Skin epidermis (tissue), 12 donors: ENCODE data around the gene SFXN5.
A peak's percentile ranks its signal among the peaks of the same experiment; 100 is the strongest.

ENCODE experiments used
- H3K27ac ChIP-seq, 21 experiments: fragments of 200-600 bp; sonication (generic) in 11 of 21; one replicate each; pipeline ENCODE4 v1.5.0; 2020; ENCODE audit warnings: mild to moderate bottlenecking in 3 of 21, inconsistent platforms in 2 of 21, moderate library complexity in 2 of 21
- H3K4me3 ChIP-seq, 7 experiments: fragments of 200-600 bp; sonication (generic) in 2 of 7; one replicate each; pipeline ENCODE4 v1.5.0; 2020; ENCODE audit warnings: inconsistent platforms in 2 of 7, mild to moderate bottlenecking in 2 of 7, moderate library complexity in 1 of 7

The SFXN5 gene

DNA sequence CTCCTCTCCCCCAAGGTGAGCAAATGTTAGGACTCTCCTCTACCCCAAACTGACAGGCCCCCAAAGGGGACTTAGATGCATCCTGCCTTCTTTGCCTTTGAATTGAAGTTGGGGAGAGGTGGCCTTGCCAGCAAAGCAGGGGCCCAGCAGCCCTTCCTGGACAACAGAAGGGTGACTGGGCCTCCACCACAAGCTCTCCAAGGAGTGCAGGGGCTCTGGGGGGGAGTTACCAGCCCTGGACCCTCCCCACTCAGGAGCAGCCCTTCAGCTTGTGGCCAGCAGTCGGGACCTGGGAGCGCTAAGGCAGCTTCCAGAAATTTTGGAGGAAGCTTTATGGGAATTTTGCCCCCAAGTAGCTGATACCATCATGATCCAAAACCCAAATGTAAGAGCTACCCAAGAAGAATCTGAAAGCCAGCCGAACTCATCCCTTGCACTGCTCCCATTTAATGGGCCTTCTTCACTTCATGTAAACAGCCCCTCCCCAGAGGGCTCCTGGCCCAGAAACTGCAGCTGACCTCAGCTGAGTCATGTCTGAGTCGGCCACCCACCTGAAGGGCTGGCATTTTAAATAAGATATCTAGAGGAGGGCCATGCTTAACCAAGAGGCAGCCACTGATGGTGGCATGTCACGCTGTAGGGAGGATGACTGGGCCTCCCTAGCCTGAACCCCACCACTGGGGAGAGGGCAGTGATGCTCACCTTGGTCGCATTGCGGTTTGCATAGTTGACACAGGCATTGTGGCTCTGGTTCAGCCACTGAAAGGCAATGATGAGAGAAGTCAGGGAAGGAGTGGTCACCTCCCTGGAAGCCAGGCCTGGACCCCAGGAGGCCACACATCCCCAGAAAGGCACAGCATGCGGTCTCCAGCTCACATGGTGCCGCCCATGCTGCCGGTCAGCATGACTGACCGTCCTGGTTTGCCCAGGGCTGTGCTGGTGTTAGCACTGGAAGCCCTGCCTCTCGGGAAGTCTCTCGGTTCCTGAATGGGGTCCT is 71.5 kb downstream of the SFXN5 start:
- Histone ChIP-seq H3K27ac (no peak overlapping the region), H3K4me3 (no peak overlapping the region)

DNA sequence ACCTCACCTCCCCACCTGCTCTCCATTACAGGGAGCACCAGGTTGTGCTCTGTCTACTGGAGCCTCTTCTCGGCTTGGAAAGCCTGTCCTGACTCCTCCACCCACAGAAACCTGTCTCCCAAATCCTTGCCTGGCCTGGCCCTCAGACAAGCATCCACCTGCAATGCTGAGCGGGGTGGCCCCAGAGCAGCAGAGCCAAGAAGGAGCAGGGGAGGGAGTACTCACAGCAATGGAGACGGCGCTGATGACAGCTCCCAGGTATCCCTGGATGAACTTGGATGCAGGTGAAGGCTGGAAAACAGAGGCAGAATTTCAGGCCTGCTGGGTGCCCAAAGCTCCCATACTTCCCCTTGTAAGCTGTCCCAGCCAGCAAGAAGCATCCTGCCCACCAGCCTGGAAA is 72.8 kb downstream of the SFXN5 start:
- no peak overlapping the region for H3K4me3 ChIP-seq
- peak overlapping the region in 1 of 21 experiments; percentile 19 for H3K27ac ChIP-seq

- Histone ChIP-seq H3K27ac (no peak overlapping the region), H3K4me3 (no peak overlapping the region)
Observed at GRCh38 chr2:72998234-72998651, 73.3 kb downstream of the SFXN5 start.

- H3K27ac ChIP-seq: no peak overlapping the region
Observed at GRCh38 chr2:72996117-72996502, 75.4 kb downstream of the SFXN5 start.

GRCh38 chr2:72995430-72996116 is 75.9 kb downstream of the SFXN5 start:
- H3K4me3 ChIP-seq: no peak overlapping the region
- H3K27ac ChIP-seq: no peak overlapping the region

More at GRCh38 chr2:72996117-72996502, 75.4 kb downstream of the SFXN5 start:
- H3K4me3 ChIP-seq: no peak overlapping the region

GRCh38 chr2:72994991-72995380 is 76.5 kb downstream of the SFXN5 start:
- no peak overlapping the region for H3K4me3 ChIP-seq
- no peak overlapping the region for H3K27ac ChIP-seq

DNA sequence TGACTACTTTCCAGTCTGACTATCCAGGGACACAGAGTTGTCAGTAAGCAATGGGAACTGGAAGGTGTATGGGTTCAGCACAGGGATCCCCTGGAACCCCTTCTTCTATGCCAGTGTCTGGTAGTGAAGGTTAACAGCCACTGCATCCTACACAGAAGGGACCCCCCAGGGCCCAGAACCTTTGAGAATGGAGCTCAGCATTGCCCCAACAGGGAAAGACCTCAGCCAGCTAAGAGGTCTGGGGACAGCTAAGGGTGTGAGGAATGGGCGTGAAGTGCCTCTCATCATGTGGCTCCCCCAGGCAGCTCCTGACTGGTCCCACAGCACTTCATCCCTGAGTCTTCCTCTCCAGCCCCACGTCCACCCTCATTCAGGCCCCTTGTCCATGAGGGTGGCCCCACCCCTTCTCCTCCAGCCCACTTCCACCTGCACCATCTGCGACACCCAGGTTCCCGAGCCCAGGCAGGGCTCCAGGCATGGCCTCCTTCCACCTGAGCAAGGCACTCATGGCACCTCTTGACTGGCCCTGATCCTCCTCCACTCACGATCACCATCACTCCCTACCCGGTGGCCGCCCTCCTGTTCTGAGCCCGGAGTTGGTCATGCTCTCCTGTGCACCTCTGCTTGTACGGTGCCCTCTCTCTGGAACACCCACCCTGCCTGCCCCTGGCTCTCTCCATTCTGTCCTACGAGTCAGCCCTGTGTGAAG is 77.1 kb downstream of the SFXN5 start:
- Histone ChIP-seq H3K27ac (no peak overlapping the region), H3K4me3 (no peak overlapping the region)

DNA sequence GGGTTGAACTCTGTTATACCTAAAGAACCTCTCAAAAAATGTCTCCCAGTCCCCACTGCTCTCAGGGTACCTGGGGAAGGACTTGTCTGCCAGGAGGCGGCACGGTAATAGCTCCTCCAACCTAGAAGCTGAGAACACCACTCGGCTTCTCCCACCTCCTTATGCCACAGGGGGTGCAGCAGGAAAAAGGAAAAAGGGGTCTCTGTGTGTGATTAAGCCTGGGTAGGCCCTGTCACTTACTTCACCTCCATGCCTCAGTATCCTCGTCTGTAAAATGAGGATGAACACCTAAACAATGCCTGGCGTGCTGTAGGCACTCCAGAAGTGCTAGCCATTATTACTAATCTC is 77.6 kb downstream of the SFXN5 start:
- Histone ChIP-seq H3K4me3 (no peak overlapping the region), H3K27ac (no peak overlapping the region)

DNA sequence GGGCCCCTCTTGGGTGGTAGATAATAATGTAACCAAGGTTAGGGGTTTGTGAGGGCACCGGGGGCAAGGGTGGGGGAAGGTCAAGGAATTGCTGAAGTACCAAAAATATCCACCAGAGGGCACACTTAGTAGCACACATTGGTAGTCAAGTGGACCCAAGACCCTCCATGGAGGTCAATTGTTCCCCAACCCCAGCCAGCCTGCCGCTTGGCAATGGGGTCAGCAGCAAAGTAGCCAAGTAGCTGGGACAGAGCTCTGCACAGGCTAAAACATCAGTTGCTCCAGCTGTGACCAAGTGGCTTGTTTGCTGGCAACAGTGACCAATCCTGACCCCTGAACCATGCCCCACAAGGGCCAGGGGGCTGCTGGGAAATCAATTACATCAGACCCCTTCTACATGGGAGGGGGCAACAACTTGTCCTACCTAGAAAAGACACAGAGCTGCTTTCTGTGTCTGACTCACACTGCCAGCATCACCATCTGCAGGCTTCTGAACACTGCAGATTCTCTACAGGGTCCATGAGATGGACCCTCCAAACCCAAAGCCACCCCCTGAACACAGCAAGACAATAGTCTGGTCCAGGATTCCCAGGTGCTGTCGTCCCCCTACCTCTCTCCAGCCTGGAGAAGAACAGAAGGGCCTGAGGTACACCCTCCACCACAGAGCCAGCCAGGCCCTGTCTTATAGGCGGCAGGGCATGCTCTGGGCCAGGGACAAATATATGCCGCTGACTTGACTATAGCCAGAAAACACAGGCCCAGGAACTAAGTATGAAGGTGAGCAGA is 78.2 kb downstream of the SFXN5 start:
- no peak overlapping the region for H3K4me3 ChIP-seq
- H3K27ac ChIP-seq: no peak overlapping the region

GRCh38 chr2:72992734-72993102 is 78.8 kb downstream of the SFXN5 start:
- no peak overlapping the region for H3K4me3 ChIP-seq
- no peak overlapping the region for H3K27ac ChIP-seq

DNA sequence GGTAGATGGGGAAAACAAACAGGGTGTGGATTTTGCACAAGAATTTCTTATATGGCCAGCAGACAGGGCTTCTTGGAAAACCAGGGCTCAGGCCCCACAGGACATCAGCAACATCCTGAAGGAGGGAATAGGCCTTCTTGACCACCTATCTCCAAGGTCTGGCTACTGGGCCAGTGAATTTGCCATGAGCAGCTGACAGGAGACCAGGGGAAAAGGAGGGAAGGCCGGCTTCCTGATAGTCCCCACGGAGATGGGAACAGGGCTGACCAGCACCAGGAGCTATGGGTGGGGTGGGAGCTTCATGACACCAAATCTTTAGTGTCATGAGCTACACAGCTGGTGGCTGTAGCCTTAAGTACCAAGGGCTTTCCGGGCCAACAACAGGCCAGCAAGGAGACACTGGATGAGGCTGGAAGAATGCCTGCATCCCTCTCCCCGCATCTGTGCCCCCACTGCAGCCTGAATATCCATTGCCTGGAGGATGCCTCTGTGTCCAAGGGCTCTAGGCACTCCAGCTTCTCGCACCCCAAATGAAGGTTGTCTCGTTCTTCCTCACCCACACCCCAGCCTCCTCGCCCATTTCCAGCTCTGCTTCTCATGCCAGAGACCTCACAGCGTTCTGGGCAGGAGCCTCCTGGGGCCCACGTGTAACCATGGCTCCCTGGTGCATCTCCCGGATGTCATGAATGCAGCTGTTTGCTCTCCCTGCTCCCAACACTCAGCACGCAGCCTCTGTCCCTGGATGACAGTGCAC is 79.4 kb downstream of the SFXN5 start:
- Histone ChIP-seq H3K4me3 (no peak overlapping the region), H3K27ac (no peak overlapping the region)

DNA sequence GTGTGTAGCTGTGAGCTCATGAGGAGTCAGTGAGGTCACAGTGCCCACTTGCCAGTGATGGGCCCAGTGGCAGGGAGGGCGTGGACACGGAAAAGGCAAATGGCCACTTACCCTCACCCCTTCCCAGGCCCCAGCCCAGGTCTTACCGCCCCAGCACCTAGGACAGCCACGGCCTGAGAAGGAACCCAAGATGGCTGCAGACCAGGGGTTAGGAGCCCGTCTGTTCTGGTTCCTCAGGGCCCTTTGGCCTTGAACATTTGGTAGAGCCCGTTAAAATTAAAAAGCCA is 80.1 kb downstream of the SFXN5 start:
- no peak overlapping the region for H3K27ac ChIP-seq
- no peak overlapping the region for H3K4me3 ChIP-seq

DNA sequence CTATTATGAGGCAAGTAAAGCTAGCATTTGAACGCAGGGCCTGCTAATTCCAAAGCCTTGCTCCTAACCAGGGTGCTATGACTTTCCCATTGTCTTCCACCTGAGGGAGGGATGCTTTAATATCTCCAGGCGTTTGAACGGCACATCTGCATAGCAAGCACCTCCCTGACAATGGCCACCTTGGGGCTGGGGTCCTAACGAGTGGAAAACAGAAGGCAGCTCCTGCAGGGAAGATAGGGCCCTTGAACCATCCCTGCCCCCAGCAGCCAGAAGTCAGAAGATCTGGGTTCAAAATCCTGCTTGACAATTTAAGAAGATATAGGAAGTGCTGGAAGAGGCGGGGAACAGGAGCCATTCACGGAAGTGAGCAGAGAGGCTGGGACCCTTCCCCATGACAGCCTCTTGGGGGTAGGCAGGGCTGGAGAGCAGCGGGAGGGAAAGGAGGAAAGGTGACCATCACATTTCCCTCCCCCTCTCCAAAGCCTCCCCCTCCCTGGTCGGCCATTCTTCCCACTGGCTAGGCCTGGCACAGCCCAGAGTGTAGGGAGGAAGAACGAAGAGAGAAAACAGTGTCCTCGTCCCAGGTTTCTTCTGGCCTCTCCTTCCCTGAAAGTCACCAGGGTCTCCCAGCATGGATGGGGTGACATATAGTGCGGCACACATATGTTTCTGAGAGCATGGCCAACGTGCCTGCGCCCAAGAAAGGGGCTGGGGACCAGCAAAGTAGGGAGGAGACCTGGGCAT is 80.6 kb downstream of the SFXN5 start:
- Histone ChIP-seq H3K4me3 (no peak overlapping the region), H3K27ac (no peak overlapping the region)

- Histone ChIP-seq H3K4me3 (no peak overlapping the region), H3K27ac (peak overlapping the region in 1 of 21 experiments; percentile 38)
Observed at GRCh38 chr2:72989770-72990556, 81.5 kb downstream of the SFXN5 start.

GRCh38 chr2:72988726-72989273 is 82.7 kb downstream of the SFXN5 start:
- H3K27ac ChIP-seq: no peak overlapping the region
- no peak overlapping the region for H3K4me3 ChIP-seq

DNA sequence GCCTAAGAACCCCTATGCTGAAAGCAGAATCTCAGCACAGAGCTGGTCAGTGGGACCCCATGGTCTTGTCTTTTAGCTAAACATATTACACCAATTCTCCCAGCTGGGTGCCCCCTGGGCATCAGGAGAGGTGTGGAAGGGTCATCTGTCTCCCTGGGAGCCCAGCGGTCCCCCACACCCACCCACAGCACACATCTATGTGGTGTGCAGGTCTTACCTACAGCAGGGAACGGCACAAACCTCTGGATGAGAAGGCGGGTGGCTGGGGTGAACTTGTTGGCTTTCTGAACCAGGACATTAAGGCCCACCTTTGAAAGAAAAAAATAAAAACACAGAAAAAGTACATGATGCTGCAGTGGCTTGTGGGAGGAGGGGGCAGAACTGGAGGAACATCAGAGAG is 83.5 kb downstream of the SFXN5 start:
- no peak overlapping the region for H3K4me3 ChIP-seq
- H3K27ac ChIP-seq: no peak overlapping the region

DNA sequence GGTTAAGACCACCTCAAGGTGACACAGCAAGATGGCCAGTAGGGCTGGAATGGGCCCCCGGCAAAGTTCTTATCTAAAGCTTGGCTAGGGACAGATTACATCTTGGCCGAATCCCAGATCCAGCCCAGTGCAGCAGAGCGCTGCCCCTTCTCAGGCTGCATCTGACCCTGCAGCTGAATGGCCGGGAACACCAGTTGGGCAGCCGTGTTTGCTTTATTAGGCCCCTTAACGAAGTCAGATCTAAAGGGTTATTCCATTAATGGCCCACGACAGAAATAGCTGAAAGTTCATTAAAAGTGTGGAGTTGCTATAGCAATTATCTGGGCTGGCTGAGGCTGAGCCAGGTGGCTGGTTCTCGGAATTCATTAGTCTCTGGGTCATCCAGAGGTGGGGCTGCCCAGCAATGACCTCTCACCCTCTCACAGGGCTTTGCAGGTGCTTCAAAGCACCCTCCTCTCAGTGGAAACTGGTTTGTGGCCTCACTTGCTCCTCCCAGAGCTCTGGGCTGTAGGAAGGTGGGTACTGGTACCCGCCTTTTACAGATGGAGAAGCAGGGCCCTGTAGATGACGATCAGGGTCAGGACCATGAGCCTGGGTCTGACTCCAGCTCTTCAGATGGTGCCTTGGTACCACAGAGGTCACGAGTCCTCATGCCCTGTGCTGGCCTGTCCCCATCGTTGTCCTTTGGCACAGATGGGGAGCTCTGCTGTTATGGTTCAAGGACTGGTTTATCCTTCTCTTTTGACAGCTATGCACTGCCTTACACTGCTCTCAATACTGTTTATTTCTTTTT is 85.4 kb downstream of the SFXN5 start:
- Histone ChIP-seq H3K4me3 (no peak overlapping the region), H3K27ac (no peak overlapping the region)
